ENCODE results near the gene CDC42EP3.

GRCh38 chr2:37658682-37659081 is 12.8 kb downstream of the CDC42EP3 start:
- TF ChIP-seq POLR2A (IDR thresholded peaks at IDR 0.05) (no peak), CTCF (IDR thresholded peaks at IDR 0.05) (no peak)

All from thyroid gland (tissue), 4 donors.